Stomach (tissue), 9 donors: ENCODE measurements around the gene TNFRSF1B. TPM values are rescaled to one million over a fixed set of nuclear protein-coding genes. Genes with fewer than 3 reads are reported as not detected.

Experiments used
- DNase-seq, 2 donors: peaks; one replicate each; pipeline versions ENCODE4 v3.0.0 to v3.0.0-alpha.2; 2013 to 2019
- H3K27ac ChIP-seq, 5 donors: fragments of 200-600 bp in 4 of 5; sonication (generic) in 4 of 5; one replicate each; pipeline ENCODE4 v1.5.1; 2013 to 2019; ENCODE audit warnings: mild to moderate bottlenecking in 1 of 5, moderate library complexity in 1 of 5
- H3K27me3 ChIP-seq, 3 donors: fragments of 200-600 bp; sonication (generic); one replicate each; pipeline ENCODE4 v1.5.1; 2017 to 2019; ENCODE audit warnings: mixed run types in 1 of 3
- H3K36me3 ChIP-seq, 4 donors: fragments of 200-600 bp; sonication (generic); 1 replicate in 3 of 4; 2 replicates in 1 of 4; pipeline ENCODE4 v1.5.1; 2016 to 2019
- H3K4me1 ChIP-seq, 4 donors: fragments of 200-600 bp; sonication (generic); one replicate each; pipeline ENCODE4 v1.5.1; 2016 to 2019
- H3K4me3 ChIP-seq, 4 donors: fragments of 200-600 bp; sonication (generic) in 3 of 4; one replicate each; pipeline ENCODE4 v1.5.1; 2016 to 2019; ENCODE audit warnings: mild to moderate bottlenecking in 1 of 4
- H3K9me3 ChIP-seq, 4 donors: fragments of 200-600 bp; sonication (generic); one replicate each; pipeline ENCODE4 v1.5.1; 2016 to 2019
- CTCF ChIP-seq, 7 experiments: fragments of 450-650 bp in 4 of 7; fragments of 200-600 bp in 3 of 7; sonication (generic) in 3 of 7; IDR thresholded peaks; one replicate each; pipeline ENCODE4 v1.5.1; 2016 to 2019; ENCODE audit warnings: antibody characterized with exemption in 7 of 7, control low read depth in 2 of 7, mild to moderate bottlenecking in 1 of 7
- EP300 ChIP-seq: sonication (generic); formaldehyde crosslinking; IDR thresholded peaks from one replicate; pipeline ENCODE4 v1.6.1; 2017; ENCODE audit warnings: antibody characterized with exemption
- POLR2A ChIP-seq, 4 donors: fragments of 450-650 bp; IDR thresholded peaks; one replicate each; pipeline ENCODE4 v1.6.1; 2016; ENCODE audit warnings: antibody characterized with exemption in 4 of 4, control low read depth in 2 of 4, mild to moderate bottlenecking in 1 of 4, moderate library complexity in 1 of 4
- POLR2AphosphoS5 ChIP-seq, 3 donors: sonication (generic); formaldehyde crosslinking; IDR thresholded peaks; one replicate each; pipeline ENCODE4 v1.6.1; 2016; ENCODE audit warnings: antibody characterized with exemption in 3 of 3
- WGBS, 5 donors: extraction: QIAGEN DNeasy Blood & Tissue Kit in 3 of 5; methylation state at CpG; one replicate each; pipeline versions ENCODE4 v1.1.5 to v1.1.7; 2013 to 2018; 5-methylcytosine and 5-hydroxymethylcytosine counted together
- intact Hi-C: fragments of 100-400 bp; cut with DNase I; formaldehyde crosslinking; loops from one replicate; pipeline ENCODE4 v1.15.1; 2023; ENCODE audit warnings: low total_unique reads
- polyA plus RNA-seq, 3 donors: library from polyadenylated mRNA; stranded (reverse); fragments of 200-250 nt; gene quantifications; one replicate each; pipeline ENCODE4 v1.2.3, GENCODE V29; 2013
- total RNA-seq, 5 donors: library from RNA; depleted of rRNA; stranded (reverse); fragments of >200 nt; gene quantifications; one replicate each; pipeline versions ENCODE4 v1.1.0 to v1.2.3, GENCODE V29; 2014 to 2016
- donor health status: healthy with polysubstance abuse.
- donor health status: Bipolar disorder and iron deficiency.
- donor health status: healthy.

TNFRSF1B gene
- total and polyA plus RNA-seq, 8 donors: 5.4 to 24.3 (median 11.5) TPM

DNA sequence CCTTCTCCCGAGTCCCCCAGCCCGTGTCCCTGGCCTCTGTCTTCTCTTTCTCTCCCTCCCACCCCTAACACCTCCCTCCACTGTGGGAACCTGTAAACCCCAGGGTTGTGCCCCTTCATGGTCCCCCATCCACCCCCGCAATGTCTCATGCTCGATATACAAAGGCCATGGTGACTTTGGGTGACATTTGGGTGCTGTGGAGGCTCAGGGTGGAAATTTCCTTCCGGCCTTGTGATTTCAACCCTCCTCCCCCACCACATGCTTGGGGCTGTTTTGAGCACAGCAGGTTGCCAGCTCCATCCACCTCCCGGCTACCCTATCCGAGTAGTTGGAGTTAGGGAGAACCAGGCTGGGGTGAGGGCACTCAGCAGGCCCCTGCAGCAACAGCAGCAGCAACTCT lies 37.3 kb downstream of the TNFRSF1B start:
- no peak overlapping the region for H3K27ac ChIP-seq
- no peak for DNase-seq
- intact Hi-C loops: no loop called here
- H3K4me3 ChIP-seq: no peak overlapping the region
- no peaks in the 10 kb centered on the region for H3K9me3 ChIP-seq
- peaks cover 0 to 12% (median 9%) of the 10 kb centered on the region in 4 donors for H3K4me1 ChIP-seq
- H3K36me3 ChIP-seq: peaks cover 15 to 69% (median 66%) of the 10 kb centered on the region in 4 donors
- no peaks in the 10 kb centered on the region for H3K27me3 ChIP-seq
- WGBS, 5 donors: 78 to 90% (median 82%) methylated on average over 7 of the region's 7 CpGs
- TF ChIP-seq EP300 (no peak), POLR2A (IDR thresholded peaks at IDR 0.05) (no peak), POLR2AphosphoS5 (IDR thresholded peaks at IDR 0.05) (no peak), CTCF (IDR thresholded peaks at IDR 0.05) (no peak)

DNA sequence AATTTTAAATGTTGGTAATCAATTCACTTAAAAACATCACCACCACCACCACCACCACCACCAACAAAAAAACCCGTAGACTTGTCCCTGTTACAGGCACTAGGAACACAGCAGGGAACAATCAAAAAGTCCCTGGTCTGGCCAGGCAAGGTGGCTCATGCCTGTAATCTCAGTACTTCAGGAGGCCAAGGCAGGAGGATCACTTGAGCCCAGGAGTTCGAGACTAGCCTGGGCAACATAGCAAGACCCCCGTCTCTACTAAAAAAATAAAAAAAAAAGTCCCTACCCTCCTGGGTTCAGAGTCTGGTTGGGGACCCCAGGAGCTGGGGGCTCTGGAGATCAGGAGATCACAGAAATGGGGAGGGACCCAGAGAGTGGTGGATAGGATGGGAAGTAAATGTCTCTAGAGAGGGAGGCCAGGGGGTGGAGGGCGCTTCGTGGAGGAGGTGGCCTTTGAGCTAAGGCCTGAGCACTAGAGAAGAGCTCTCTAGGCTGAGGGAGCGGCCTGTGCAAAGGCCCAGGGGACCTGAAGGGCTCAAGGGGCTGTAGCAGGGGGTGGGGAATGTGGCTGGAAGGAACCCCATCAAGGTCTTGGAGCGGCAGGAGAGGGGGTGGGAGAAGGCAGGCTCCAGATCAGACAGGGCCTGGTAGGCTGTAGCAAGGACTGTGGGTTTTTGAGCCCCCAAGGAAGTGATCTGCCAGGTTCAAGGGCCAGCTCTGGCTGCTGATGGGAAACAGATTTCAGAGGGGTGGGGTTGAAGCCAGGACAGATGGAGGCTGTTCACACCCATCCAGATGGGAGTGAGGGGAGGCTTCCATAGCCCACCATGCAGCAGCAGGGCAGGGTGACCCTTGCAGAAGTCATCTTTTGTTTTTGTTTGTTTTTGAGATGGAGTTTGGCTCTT lies 38.2 kb downstream of the TNFRSF1B start:
- intact Hi-C loops: no loop called here
- Histone ChIP-seq H3K4me3 (no peak overlapping the region), H3K27me3 (no peaks in the 10 kb centered on the region), H3K9me3 (no peaks in the 10 kb centered on the region), H3K4me1 (peaks cover 0 to 19% (median 14%) of the 10 kb centered on the region in 4 donors), H3K27ac (no peak overlapping the region), H3K36me3 (peaks cover 15 to 62% (median 57%) of the 10 kb centered on the region in 4 donors)
- 76 to 88% (median 85%) methylated on average over 7 of the region's 7 CpGs for WGBS, 5 donors
- DNase-seq: no peak
- TF ChIP-seq CTCF (IDR thresholded peaks at IDR 0.05): no peak
- TF ChIP-seq POLR2A (IDR thresholded peaks at IDR 0.05): no peak

- 80 to 97% (median 93%) methylated on average over 5 of the region's 5 CpGs for WGBS, 5 donors
- peaks cover 0 to 22% (median 19%) of the 10 kb centered on the region in 4 donors for H3K4me1 ChIP-seq
- no peak overlapping the region for H3K27ac ChIP-seq
- no peak for TF ChIP-seq POLR2A (IDR thresholded peaks at IDR 0.05)
- TF ChIP-seq EP300: no peak
- no peak for TF ChIP-seq CTCF (IDR thresholded peaks at IDR 0.05)
- no peak for TF ChIP-seq POLR2AphosphoS5 (IDR thresholded peaks at IDR 0.05)
- DNase-seq: no peak
- no peaks in the 10 kb centered on the region for H3K27me3 ChIP-seq
- intact Hi-C loops: no loop called here
- H3K4me3 ChIP-seq: no peak overlapping the region
- no peaks in the 10 kb centered on the region for H3K9me3 ChIP-seq
- peaks cover 15 to 54% (median 48%) of the 10 kb centered on the region in 4 donors for H3K36me3 ChIP-seq
Observed at GRCh38 chr1:12206238-12206637, 39.4 kb downstream of the TNFRSF1B start.

- intact Hi-C loops: no loop called here
- H3K27ac ChIP-seq: no peak overlapping the region
- no peaks in the 10 kb centered on the region for H3K27me3 ChIP-seq
- TF ChIP-seq EP300 (no peak), POLR2AphosphoS5 (IDR thresholded peaks at IDR 0.05) (no peak)
- peaks cover 15 to 48% (median 44%) of the 10 kb centered on the region in 4 donors for H3K36me3 ChIP-seq
- no peak overlapping the region for H3K4me3 ChIP-seq
- H3K4me1 ChIP-seq: peaks cover 0 to 22% (median 19%) of the 10 kb centered on the region in 4 donors
- 77 to 83% (median 79%) methylated on average over 14 to 17 of the region's 17 CpGs for WGBS, 5 donors
- H3K9me3 ChIP-seq: no peaks in the 10 kb centered on the region
- DNase-seq: no peak
Observed at GRCh38 chr1:12206792-12207424, 40.1 kb downstream of the TNFRSF1B start.
